Fibroblast of peridontal ligament (primary cell): ENCODE results near the gene TLL2.

ENCODE experiments used
- DNase-seq: peaks from one replicate; pipeline ENCODE4 v3.0.0-alpha.2; 2010; ENCODE audit errors: extremely low read depth

TLL2 gene

GRCh38 chr10:96463562-96463961 lies 50.2 kb downstream of the TLL2 start:
- no peak for DNase-seq

GRCh38 chr10:96462606-96463151 lies 51.0 kb downstream of the TLL2 start:
- DNase-seq, result no peak

GRCh38 chr10:96460316-96460715 lies 53.4 kb downstream of the TLL2 start:
- no peak for DNase-seq

GRCh38 chr10:96457341-96457740 lies 56.4 kb downstream of the TLL2 start:
- DNase-seq, result no peak

- DNase-seq, result no peak
These were observed 57.4 kb downstream of the TLL2 start for GRCh38 chr10:96456296-96456840.

GRCh38 chr10:96453856-96454583 lies 59.7 kb downstream of the TLL2 start:
- no peak for DNase-seq

GRCh38 chr10:96452494-96453153 lies 61.1 kb downstream of the TLL2 start:
- DNase-seq, result no peak

- no peak for DNase-seq
These were observed 63.1 kb downstream of the TLL2 start for GRCh38 chr10:96450529-96451207.

- DNase-seq, result no peak
These were observed 65.2 kb downstream of the TLL2 start for GRCh38 chr10:96448558-96448957.

GRCh38 chr10:96448021-96448457 lies 65.7 kb downstream of the TLL2 start:
- no peak for DNase-seq

GRCh38 chr10:96446966-96447596 lies 66.6 kb downstream of the TLL2 start:
- no peak for DNase-seq

GRCh38 chr10:96441987-96442643 lies 71.6 kb downstream of the TLL2 start:
- DNase-seq, result no peak

- DNase-seq, result no peak
These were observed 72.3 kb downstream of the TLL2 start for GRCh38 chr10:96441322-96441885.

- peak; percentile 2 for DNase-seq
These were observed 73.1 kb downstream of the TLL2 start for GRCh38 chr10:96440361-96441292.

GRCh38 chr10:96439725-96440124 lies 74.0 kb downstream of the TLL2 start:
- DNase-seq, result no peak

GRCh38 chr10:96436035-96436434 lies 77.7 kb downstream of the TLL2 start:
- no peak for DNase-seq

GRCh38 chr10:96431211-96431970 lies 82.3 kb downstream of the TLL2 start:
- no peak for DNase-seq

GRCh38 chr10:96427291-96427690 lies 86.4 kb downstream of the TLL2 start:
- no peak for DNase-seq

GRCh38 chr10:96422525-96422924 lies 91.2 kb downstream of the TLL2 start:
- DNase-seq, result no peak
